Measurements from ENCODE around the gene DEXI.

GRCh38 chr16:10880594-10881452 is 61.4 kb downstream of the DEXI start:
- no peak for TF ChIP-seq REST (IDR thresholded peaks at IDR 0.05; ENCODE audit: insufficient read depth in 1 of 2, low read depth in 2 of 2, low read length in 2 of 2)
- TF ChIP-seq SIN3A (IDR thresholded peaks at IDR 0.05; ENCODE audit: borderline replicate concordance, insufficient read depth, low read length), result no peak
- no peak for TF ChIP-seq POLR2AphosphoS5 (IDR thresholded peaks at IDR 0.05; ENCODE audit: low read depth, low read length)
- no peak for TF ChIP-seq TAF1 (IDR thresholded peaks at IDR 0.05; ENCODE audit: borderline replicate concordance, insufficient read depth, low read length)
- TF ChIP-seq FOXP2 (optimal IDR thresholded peaks at IDR 0.05; ENCODE audit: borderline replicate concordance, extremely low read depth, extremely low read length, insufficient read depth), result no peak

Measured in PFSK-1 (cell line).